HCT116 (cell line): ENCODE results near the gene NID2. TPM values are rescaled to one million over a fixed set of nuclear protein-coding genes. Genes with fewer than 3 reads are reported as not detected.

Experiments used
- ATAC-seq: fragments of 200-7000 bp; cut with Tn5 transposase; 2 replicates; pipeline ENCODE4 v1.9.1; 2020; ENCODE audit warnings: mild to moderate bottlenecking, moderate library complexity
- BruUV-seq: library from RNA; stranded (reverse); fragments of 400-500 nt; replicated peaks from 2 replicates; lab custom pipeline; 2021; lab: Mats Ljungman, UMichigan
- CTCF ChIA-PET: fragments of 300-600 bp; sonication (Branson Sonifier 250); formaldehyde crosslinking; loops from one replicate; lab custom pipeline; 2021; ENCODE audit warnings: antibody characterized with exemption; lab: Charles Lee
- POLR2A ChIA-PET: fragments of 300-600, 350-600 bp; sonication (Branson Sonifier 250); formaldehyde crosslinking; loops from one replicate; lab custom pipeline; 2021; ENCODE audit warnings: antibody characterized with exemption; lab: Charles Lee
- RAD21 ChIA-PET, 2 experiments: fragments of 300-600 bp; sonication (Branson Sonifier 250); formaldehyde crosslinking; loops; one replicate each; lab custom pipeline; 2023; ENCODE audit warnings: low total read pairs in 2 of 2; ENCODE audit not compliant: uncharacterized antibody in 2 of 2, unreplicated experiment in 2 of 2, low non-redundant PET in 1 of 2; lab: Charles Lee
- DNase-seq: peaks from one replicate; pipeline ENCODE4 v3.0.0-alpha.2; 2010; ENCODE audit warnings: low read depth, low spot score
- H2AFZ ChIP-seq: fragments of 200-600 bp; shearing (Covaris generic), sonication (generic); 2 replicates; pipeline ENCODE4 v1.6.1; 2017; ENCODE audit warnings: low read depth, mixed run types, mixed read lengths, antibody characterized with exemption, low read length; ENCODE audit not compliant: poor library complexity, severe bottlenecking
- H3K27ac ChIP-seq: 2 replicates; pipeline ENCODE4 v1.5.1; 2012; ENCODE audit warnings: low read depth, low read length
- H3K27me3 ChIP-seq: fragments of 200-600 bp; sonication (generic); 2 replicates; pipeline ENCODE4 v1.6.1; 2016; ENCODE audit warnings: mixed run types, low read length, mixed read lengths; ENCODE audit not compliant: insufficient read depth
- H3K36me3 ChIP-seq, 2 experiments: fragments of 200-500 bp in 1 of 2; fragments of 200-600 bp in 1 of 2; sonication (Bioruptor generic) in 1 of 2; sonication (generic) in 1 of 2; 2 replicates each; pipeline versions ENCODE4 v1.5.1 to v1.6.1; 2014 to 2016; ENCODE audit warnings: low read length in 2 of 2, inconsistent platforms in 1 of 2, mixed read lengths in 1 of 2, mixed run types in 1 of 2; ENCODE audit not compliant: insufficient read depth in 2 of 2, control insufficient read depth in 1 of 2
- H3K4me1 ChIP-seq, 2 experiments: fragments of 200-600 bp in 1 of 2; sonication (generic) in 1 of 2; 2 replicates each; pipeline versions ENCODE4 v1.5.1 to v1.6.1; 2012 to 2017; ENCODE audit warnings: low read length in 2 of 2, inconsistent platforms in 1 of 2, mild to moderate bottlenecking in 1 of 2, mixed read lengths in 1 of 2, mixed run types in 1 of 2, moderate library complexity in 1 of 2; ENCODE audit not compliant: insufficient read depth in 2 of 2, control insufficient read depth in 1 of 2
- H3K4me2 ChIP-seq: fragments of 200-600 bp; sonication (generic); 2 replicates; pipeline ENCODE4 v1.6.1; 2017; ENCODE audit warnings: mixed run types, low read length, mixed read lengths
- H3K4me3 ChIP-seq, 2 experiments: fragments of 200-600 bp in 1 of 2; sonication (generic) in 1 of 2; replicated peaks in 1 of 2; 2 replicates each; pipeline ENCODE4 v1.5.1; 2011 to 2016; ENCODE audit warnings: low read length in 2 of 2, control low read depth in 1 of 2, low read depth in 1 of 2, mild to moderate bottlenecking in 1 of 2, mixed read lengths in 1 of 2, mixed run types in 1 of 2
- H3K79me2 ChIP-seq: fragments of 200-600 bp; sonication (generic); 2 replicates; pipeline ENCODE4 v1.6.1; 2017; ENCODE audit warnings: mild to moderate bottlenecking, mixed run types, low read length, moderate library complexity, mixed read lengths; ENCODE audit not compliant: insufficient read depth
- H3K9ac ChIP-seq: fragments of 200-600 bp; sonication (generic); 2 replicates; pipeline ENCODE4 v1.6.1; 2016; ENCODE audit warnings: low read length, mixed read lengths
- H3K9me2 ChIP-seq: fragments of 200-600 bp; sonication (generic), shearing (Covaris generic); 2 replicates; pipeline ENCODE4 v1.6.1; 2017; ENCODE audit warnings: mixed run types, mild to moderate bottlenecking, moderate library complexity; ENCODE audit not compliant: insufficient read depth
- H3K9me3 ChIP-seq, 2 experiments: fragments of 200-500 bp in 1 of 2; fragments of 200-600 bp in 1 of 2; sonication (Bioruptor generic) in 1 of 2; sonication (generic) in 1 of 2; 2 replicates each; pipeline ENCODE4 v1.6.1; 2014 to 2017; ENCODE audit warnings: low read length in 2 of 2, mixed read lengths in 2 of 2, inconsistent platforms in 1 of 2, low read depth in 1 of 2, mild to moderate bottlenecking in 1 of 2, mixed run types in 1 of 2, moderate library complexity in 1 of 2; ENCODE audit not compliant: control insufficient read depth in 1 of 2, insufficient read depth in 1 of 2
- H4K20me1 ChIP-seq: fragments of 200-600 bp; sonication (generic), shearing (Covaris generic); 2 replicates; pipeline ENCODE4 v1.6.1; 2017; ENCODE audit warnings: mixed run types, mild to moderate bottlenecking, moderate library complexity; ENCODE audit not compliant: insufficient read depth
- CBX3 ChIP-seq: IDR thresholded peaks from 2 replicates; pipeline ENCODE4 v1.6.1; 2012; ENCODE audit warnings: low read depth
- ELF1 ChIP-seq: IDR thresholded peaks from 2 replicates; pipeline ENCODE4 v1.6.1; 2012; ENCODE audit warnings: low read depth, borderline replicate concordance
- EZH2phosphoT487 ChIP-seq: fragments of 200-600 bp; IDR thresholded peaks from 2 replicates; pipeline ENCODE4 v1.6.1; 2018; ENCODE audit warnings: antibody characterized with exemption, borderline replicate concordance
- POLR2A ChIP-seq: IDR thresholded peaks from 2 replicates; pipeline ENCODE4 v1.7.0; 2011; ENCODE audit warnings: borderline replicate concordance; ENCODE audit not compliant: insufficient read depth, insufficient read length; ENCODE audit errors: extremely low read depth
- POLR2AphosphoS5 ChIP-seq: IDR thresholded peaks from 2 replicates; pipeline ENCODE4 v1.6.1; 2011; ENCODE audit warnings: mild to moderate bottlenecking, low read depth, low read length, moderate library complexity
- SP1 ChIP-seq: IDR thresholded peaks from 2 replicates; pipeline ENCODE4 v1.6.1; 2012; ENCODE audit warnings: low read depth
- TCF7L2 ChIP-seq: IDR thresholded peaks from 2 replicates; pipeline ENCODE4 v1.7.0; 2011; ENCODE audit warnings: borderline replicate concordance, inconsistent platforms; ENCODE audit not compliant: insufficient read depth, insufficient read length; ENCODE audit errors: extremely low read depth
- YY1 ChIP-seq: IDR thresholded peaks from 2 replicates; pipeline ENCODE4 v1.6.1; 2011; ENCODE audit warnings: low read length, low read depth, moderate library complexity, mild to moderate bottlenecking; ENCODE audit not compliant: insufficient replicate concordance; ENCODE audit errors: extremely low read depth
- intact Hi-C: fragments of 100-400 bp; cut with micrococcal nuclease; formaldehyde crosslinking; loops from 2 replicates; pipeline ENCODE4 v1.10.0; 2022
- total RNA-seq: library from RNA; stranded (reverse); gene quantifications from one replicate; pipeline ENCODE4 v1.2.1, GENCODE V29; 2021; ENCODE audit not compliant: unreplicated experiment
- TF ChIP-seq, protein P1 (sequence below): IDR thresholded peaks from 2 replicates; pipeline ENCODE4 v1.6.1; 2011; ENCODE audit warnings: mild to moderate bottlenecking, low read length, moderate library complexity; ENCODE audit not compliant: insufficient replicate concordance; ENCODE audit errors: extremely low read depth
- TF ChIP-seq, protein P2 (sequence below): IDR thresholded peaks from 2 replicates; pipeline ENCODE4 v1.6.1; 2012
- TF ChIP-seq, protein P3 (sequence below): IDR thresholded peaks from 2 replicates; pipeline ENCODE4 v1.6.1; 2012

NID2 gene
- total RNA-seq, 1 experiment from 2014 or later, result 0.84 TPM

DNA sequence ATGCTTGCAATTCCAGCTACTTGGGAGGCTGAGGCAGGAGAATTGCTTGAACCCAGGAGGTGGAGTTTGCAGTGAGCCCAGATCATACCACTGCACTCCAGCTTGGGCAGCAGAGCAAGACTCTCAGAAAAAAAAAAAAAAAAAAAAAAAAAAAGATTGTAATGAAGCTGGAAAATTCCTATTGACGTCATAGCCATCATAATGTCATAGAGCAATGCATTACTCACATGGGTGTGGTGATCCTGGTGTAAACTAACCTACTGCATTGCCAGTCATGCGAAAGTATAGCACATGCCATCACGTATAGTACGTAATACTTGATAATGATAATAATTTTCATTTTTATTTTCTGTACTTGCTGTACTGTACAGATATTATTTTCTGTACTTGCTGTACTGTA, 42.7 kb upstream of the NID2 start (continued):
- TF ChIP-seq SP1, result no peak
- TF ChIP-seq, all 23 proteins: peak for 0

DNA sequence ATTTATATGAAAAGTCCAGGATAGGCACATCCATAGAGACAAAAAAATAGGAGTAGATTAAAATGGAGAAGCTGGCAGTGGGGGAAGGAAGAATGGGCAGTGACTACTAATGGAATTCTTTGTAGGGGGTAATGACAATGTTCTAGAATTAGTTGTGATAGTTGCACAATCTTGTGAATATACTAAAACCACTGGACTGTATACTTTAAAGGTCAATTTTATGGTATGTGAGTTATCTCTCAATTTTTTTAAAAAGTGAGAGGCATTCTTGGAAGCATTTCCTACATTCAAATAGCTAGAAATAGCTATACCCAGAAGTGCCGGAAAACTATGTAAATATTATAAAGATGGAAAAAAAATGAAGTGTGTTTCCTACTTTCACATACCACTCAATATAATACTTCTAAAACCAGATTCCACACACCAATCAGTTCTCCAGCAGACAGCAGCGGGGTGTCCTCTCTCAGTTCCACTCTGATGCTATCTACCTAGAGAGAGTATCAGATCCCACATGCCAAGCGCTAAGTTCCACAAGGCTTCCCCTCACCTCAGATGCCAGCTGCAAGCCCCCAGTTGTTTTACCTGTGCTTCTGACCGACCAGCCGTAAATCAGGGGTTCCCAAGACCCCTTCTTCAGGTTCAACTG, 41.7 kb upstream of the NID2 start:
- RAD21 ChIA-PET, result no interaction called here
- no peak overlapping the region for H3K27ac ChIP-seq
- no peaks in the 10 kb centered on the region for H3K36me3 ChIP-seq
- BruUV-seq, result no TSS peak
- H3K4me1 ChIP-seq, result peaks cover 0 to 13% of the 10 kb centered on the region in 2 experiments; a peak in 2 of 4 replicates
- ATAC-seq (no peak), DNase-seq (no peak)
- CTCF ChIA-PET, result no interaction called here
- no peak overlapping the region for H3K9ac ChIP-seq
- no peaks in the 10 kb centered on the region for H3K9me3 ChIP-seq
- no peak overlapping the region for H2AFZ ChIP-seq
- intact Hi-C loops, result no loop called here
- no peak overlapping the region for H3K4me3 ChIP-seq
- H3K9me2 ChIP-seq, result no peaks in the 10 kb centered on the region
- no peaks in the 10 kb centered on the region for H3K27me3 ChIP-seq
- no peak overlapping the region for H3K4me2 ChIP-seq
- no peak for TF ChIP-seq POLR2AphosphoS5
- TF ChIP-seq SP1, result no peak
- no peak for TF ChIP-seq ELF1
- TF ChIP-seq TCF7L2, result no peak
- TF ChIP-seq, protein P1, sequence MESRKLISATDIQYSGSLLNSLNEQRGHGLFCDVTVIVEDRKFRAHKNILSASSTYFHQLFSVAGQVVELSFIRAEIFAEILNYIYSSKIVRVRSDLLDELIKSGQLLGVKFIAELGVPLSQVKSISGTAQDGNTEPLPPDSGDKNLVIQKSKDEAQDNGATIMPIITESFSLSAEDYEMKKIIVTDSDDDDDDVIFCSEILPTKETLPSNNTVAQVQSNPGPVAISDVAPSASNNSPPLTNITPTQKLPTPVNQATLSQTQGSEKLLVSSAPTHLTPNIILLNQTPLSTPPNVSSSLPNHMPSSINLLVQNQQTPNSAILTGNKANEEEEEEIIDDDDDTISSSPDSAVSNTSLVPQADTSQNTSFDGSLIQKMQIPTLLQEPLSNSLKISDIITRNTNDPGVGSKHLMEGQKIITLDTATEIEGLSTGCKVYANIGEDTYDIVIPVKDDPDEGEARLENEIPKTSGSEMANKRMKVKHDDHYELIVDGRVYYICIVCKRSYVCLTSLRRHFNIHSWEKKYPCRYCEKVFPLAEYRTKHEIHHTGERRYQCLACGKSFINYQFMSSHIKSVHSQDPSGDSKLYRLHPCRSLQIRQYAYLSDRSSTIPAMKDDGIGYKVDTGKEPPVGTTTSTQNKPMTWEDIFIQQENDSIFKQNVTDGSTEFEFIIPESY, result no peak
- no peak for TF ChIP-seq EZH2phosphoT487
- TF ChIP-seq YY1, result no peak
- TF ChIP-seq, protein P2, sequence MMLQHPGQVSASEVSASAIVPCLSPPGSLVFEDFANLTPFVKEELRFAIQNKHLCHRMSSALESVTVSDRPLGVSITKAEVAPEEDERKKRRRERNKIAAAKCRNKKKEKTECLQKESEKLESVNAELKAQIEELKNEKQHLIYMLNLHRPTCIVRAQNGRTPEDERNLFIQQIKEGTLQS, result no peak
- TF ChIP-seq, protein P3, sequence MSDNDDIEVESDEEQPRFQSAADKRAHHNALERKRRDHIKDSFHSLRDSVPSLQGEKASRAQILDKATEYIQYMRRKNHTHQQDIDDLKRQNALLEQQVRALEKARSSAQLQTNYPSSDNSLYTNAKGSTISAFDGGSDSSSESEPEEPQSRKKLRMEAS, result no peak
- TF ChIP-seq CBX3, result no peak
- TF ChIP-seq POLR2A, result no peak
- no peaks in the 10 kb centered on the region for H3K79me2 ChIP-seq
- no peaks in the 10 kb centered on the region for H4K20me1 ChIP-seq
- POLR2A ChIA-PET, result no interaction called here
